Measurements from ENCODE around the gene FBXL2. TPM values are rescaled to one million over a fixed set of nuclear protein-coding genes. Genes with fewer than 3 reads are reported as not detected.
"Not testable (repeated sequence)": the region's sequence is repeated elsewhere in the genome, so short reads cannot be mapped to it uniquely, and the experiment has no call there.

Gene FBXL2
- total RNA-seq, 1 donor from 2014 or later = 11.5 TPM

- H3K4me3 Mint-ChIP-seq (ENCODE audit: unreplicated experiment) = no peak overlapping the region
- peaks cover 3% of the 10 kb centered on the region for H3K27me3 Mint-ChIP-seq (ENCODE audit: unreplicated experiment)
- peaks cover 50% of the 10 kb centered on the region for H3K36me3 Mint-ChIP-seq (ENCODE audit: low read depth, unreplicated experiment)
- H3K27ac Mint-ChIP-seq (ENCODE audit: unreplicated experiment) = no peak overlapping the region
- no peaks in the 10 kb centered on the region for H3K9me3 Mint-ChIP-seq (ENCODE audit: unreplicated experiment)
- H3K4me1 Mint-ChIP-seq (ENCODE audit: unreplicated experiment) = peaks cover 16% of the 10 kb centered on the region
- DNase-seq (ENCODE audit: low spot score) = no peak
- TF ChIP-seq CTCF (IDR thresholded peaks at IDR 0.05; ENCODE audit: unreplicated experiment) = no peak
Measured at GRCh38 chr3:33403756-33404155, 126.5 kb downstream of the FBXL2 start.

- not testable (repeated sequence) for H3K27ac Mint-ChIP-seq (ENCODE audit: unreplicated experiment); H3K4me1 Mint-ChIP-seq (ENCODE audit: unreplicated experiment); H3K27me3 Mint-ChIP-seq (ENCODE audit: unreplicated experiment); DNase-seq (ENCODE audit: low spot score); H3K4me3 Mint-ChIP-seq (ENCODE audit: unreplicated experiment); H3K9me3 Mint-ChIP-seq (ENCODE audit: unreplicated experiment)
- H3K36me3 Mint-ChIP-seq (ENCODE audit: low read depth, unreplicated experiment) = peaks cover 42% of the 10 kb centered on the region
Measured at GRCh38 chr3:33410816-33411215, 133.6 kb downstream of the FBXL2 start.

- no peaks in the 10 kb centered on the region for H3K9me3 Mint-ChIP-seq (ENCODE audit: unreplicated experiment)
- H3K27me3 Mint-ChIP-seq (ENCODE audit: unreplicated experiment) = peaks cover 2% of the 10 kb centered on the region
- H3K4me1 Mint-ChIP-seq (ENCODE audit: unreplicated experiment) = no peaks in the 10 kb centered on the region
- H3K4me3 Mint-ChIP-seq (ENCODE audit: unreplicated experiment) = no peak overlapping the region
- no peak for DNase-seq (ENCODE audit: low spot score)
- H3K27ac Mint-ChIP-seq (ENCODE audit: unreplicated experiment) = no peak overlapping the region
- H3K36me3 Mint-ChIP-seq (ENCODE audit: low read depth, unreplicated experiment) = peaks cover 26% of the 10 kb centered on the region
- no peak for TF ChIP-seq CTCF (IDR thresholded peaks at IDR 0.05; ENCODE audit: unreplicated experiment)
Measured at GRCh38 chr3:33417066-33417673, 139.9 kb downstream of the FBXL2 start.

- Mint-ChIP-seq H3K27me3 (ENCODE audit: unreplicated experiment) (peaks cover 2% of the 10 kb centered on the region), H3K27ac (ENCODE audit: unreplicated experiment) (no peak overlapping the region), H3K4me1 (ENCODE audit: unreplicated experiment) (no peaks in the 10 kb centered on the region), H3K9me3 (ENCODE audit: unreplicated experiment) (no peaks in the 10 kb centered on the region), H3K36me3 (ENCODE audit: low read depth, unreplicated experiment) (peaks cover 17% of the 10 kb centered on the region), H3K4me3 (ENCODE audit: unreplicated experiment) (peak overlapping the region; percentile 16)
- DNase-seq (ENCODE audit: low spot score) = no peak
- no peak for TF ChIP-seq CTCF (IDR thresholded peaks at IDR 0.05; ENCODE audit: unreplicated experiment)
Measured at GRCh38 chr3:33419948-33420347, 142.7 kb downstream of the FBXL2 start.

- peak; percentile 26 for TF ChIP-seq CTCF (IDR thresholded peaks at IDR 0.05; ENCODE audit: unreplicated experiment)
- Mint-ChIP-seq H3K36me3 (ENCODE audit: low read depth, unreplicated experiment) (peaks cover 17% of the 10 kb centered on the region), H3K27ac (ENCODE audit: unreplicated experiment) (no peak overlapping the region), H3K4me3 (ENCODE audit: unreplicated experiment) (no peak overlapping the region), H3K9me3 (ENCODE audit: unreplicated experiment) (no peaks in the 10 kb centered on the region), H3K4me1 (ENCODE audit: unreplicated experiment) (no peaks in the 10 kb centered on the region), H3K27me3 (ENCODE audit: unreplicated experiment) (peaks cover 2% of the 10 kb centered on the region)
- no peak for DNase-seq (ENCODE audit: low spot score)
Measured at GRCh38 chr3:33420966-33421365, 143.7 kb downstream of the FBXL2 start.
